NCI-H2196 (cell line): ENCODE measurements around the gene TMEM31.
"Not testable (repeated sequence)": the region's sequence is repeated elsewhere in the genome, so short reads cannot be mapped to it uniquely, and the experiment has no call there.

Experiments
- DNase-seq: peaks from one replicate; lab custom pipeline; 2025; ENCODE audit not compliant: unreplicated experiment; lab: John Stamatoyannopoulos, UW

Gene TMEM31

GRCh38 chrX:103722505-103722904, 11.8 kb downstream of the TMEM31 start:
- DNase-seq, result no peak

DNA sequence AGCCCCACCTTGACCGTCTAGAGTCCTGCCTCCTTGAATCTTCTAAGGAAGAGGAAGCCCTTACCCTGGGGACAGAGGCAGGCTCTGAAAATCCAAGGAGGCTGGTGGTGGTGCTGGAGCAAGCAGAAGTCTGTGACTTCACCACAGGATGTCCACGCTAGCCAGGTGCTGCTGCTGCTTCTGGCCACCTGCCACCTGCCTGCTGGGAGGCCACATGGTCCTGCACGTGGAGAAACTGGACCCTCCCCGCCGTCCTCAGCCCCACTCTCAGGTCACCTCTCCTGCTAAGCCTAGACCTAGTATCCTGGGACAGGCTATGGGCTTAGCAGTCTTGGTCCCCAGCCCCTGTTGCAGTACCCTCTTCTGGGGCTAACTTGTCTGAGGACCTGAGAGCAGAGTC, 15.8 kb downstream of the TMEM31 start:
- peak; percentile 15 for DNase-seq

- DNase-seq, result no peak
Measured at GRCh38 chrX:103727115-103727514, 16.4 kb downstream of the TMEM31 start.

DNA sequence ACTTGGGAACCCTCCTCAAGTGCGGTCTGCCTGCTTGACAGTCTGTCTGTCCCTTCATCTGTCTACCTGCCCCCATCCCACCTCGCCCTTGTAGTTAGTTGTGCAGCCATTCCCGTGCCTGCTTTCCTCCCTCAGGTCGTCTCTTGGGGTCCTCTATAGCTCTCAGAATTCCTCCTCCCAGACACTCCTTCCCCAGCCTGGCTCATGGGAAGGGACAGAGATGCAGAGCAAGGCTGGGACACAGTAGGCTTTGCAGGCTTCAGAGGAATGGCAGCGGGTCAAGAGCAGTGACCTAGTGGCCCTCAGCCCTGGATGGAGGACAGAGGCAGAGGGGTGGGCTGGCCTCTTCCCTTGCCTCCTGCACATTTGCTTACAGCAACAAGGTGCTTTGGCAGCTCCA, 18.3 kb downstream of the TMEM31 start:
- no peak for DNase-seq

DNA sequence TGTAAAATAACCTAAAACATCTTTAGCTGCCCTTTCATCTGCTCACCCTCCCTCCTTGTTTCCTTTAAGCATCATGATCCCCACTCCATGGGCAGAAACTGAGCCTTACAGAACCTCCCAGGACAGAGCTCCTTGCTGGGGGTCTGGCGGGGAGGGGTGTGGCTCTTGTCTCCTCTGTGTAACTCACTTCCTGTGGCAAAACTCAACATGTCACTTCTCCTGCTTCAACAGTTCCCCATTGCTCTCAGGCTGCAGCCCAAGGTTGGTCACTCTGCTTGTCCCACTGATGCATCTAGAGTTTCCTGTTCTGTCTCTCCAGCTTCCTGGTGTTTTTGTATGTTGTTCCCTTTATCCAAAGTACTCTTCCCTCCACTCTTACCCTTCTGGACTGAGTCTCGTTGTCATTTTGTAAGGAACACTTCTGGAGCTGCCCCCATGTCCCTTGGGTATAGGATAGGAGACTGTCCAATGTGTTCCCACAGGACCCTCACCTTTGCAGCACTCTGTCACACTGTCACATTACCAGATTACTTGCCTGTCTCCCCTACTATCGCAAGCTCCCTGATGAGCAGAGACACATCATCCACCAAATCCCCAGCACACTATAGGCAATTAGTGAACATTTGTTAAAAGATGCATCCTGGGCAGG, 19.6 kb downstream of the TMEM31 start:
- DNase-seq, result no peak

DNA sequence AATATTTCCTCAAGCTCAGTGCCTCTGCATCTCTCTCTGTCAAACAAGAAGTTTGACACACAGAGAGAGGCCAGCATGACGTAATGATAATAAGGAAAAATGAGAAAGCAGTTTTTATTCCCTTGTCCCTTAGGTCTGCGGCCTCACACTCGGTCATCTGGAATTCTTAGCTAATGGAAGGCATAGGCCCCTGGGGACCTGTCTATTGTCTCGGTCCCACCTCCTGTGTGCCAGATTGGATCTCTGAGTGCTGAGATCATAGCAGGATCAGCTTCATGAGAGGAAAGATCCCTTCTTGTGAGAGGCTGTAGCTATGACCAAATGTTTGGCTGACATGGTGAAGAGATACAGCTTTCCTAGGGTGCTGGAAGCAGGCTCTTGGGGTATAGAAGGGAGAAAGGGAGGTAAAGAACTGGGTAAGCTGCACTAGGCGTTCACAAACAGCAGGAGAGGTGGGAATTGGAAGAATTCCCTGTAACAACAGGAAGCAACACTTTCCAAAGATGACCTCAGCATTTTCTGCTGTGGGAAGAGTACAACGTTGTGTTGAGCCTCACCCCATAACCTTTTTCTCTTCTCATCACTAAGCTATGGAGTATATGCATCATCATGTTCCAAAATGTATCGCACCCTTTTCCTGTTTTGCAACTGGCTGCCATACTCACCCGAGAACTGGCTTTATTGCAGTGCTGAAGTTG, 20.2 kb downstream of the TMEM31 start:
- no peak for DNase-seq

- DNase-seq, result no peak
Measured at GRCh38 chrX:103733017-103733416, 22.3 kb downstream of the TMEM31 start.

DNA sequence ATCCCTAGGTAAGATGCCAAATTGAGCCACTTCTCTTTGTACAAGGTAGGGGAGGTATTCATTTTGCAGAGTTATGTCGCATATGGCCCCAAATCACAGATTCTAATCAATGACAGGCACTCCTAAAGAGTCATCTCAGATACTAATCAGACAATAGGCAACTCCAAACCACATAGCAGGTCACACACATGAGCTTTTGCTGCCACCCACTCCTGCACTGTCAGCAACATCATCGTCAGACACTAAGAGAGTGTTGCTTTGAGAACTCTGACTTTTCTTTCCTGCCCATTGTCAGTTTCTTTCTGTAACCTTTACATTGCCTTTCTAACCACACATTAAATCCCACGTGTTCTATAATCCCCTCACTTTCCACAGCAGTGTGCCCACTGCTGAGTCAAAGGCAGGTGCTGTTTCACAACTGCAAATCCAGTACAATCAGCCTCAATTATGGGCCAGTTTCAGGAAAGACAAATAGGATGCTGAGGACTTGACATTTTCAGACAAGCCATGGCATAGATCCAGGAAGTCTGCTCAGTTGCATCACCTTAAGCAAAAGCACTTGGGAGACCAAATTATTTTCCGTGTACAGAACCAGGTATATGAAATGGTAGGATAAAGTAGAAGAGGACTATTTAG, 23.5 kb downstream of the TMEM31 start:
- DNase-seq, result no peak

DNA sequence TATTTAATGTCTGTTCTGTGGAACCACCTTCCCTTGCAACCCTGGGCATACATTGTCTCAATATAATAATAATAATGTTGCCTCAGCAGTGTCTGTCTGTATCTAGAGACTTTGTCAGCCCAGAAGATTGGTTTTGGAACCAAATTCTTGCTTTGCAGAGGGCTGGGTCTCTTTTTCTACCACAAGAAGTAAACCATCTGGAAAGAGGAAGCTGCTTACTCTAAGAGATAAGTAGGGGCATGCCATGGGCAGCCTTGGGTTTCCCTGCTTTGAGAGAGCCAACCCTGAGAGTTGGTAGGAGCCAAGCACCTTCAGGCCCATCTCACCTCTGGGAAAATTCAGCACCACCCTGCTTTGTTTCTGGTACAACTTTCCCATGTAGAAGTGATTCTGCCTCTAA, 27.0 kb downstream of the TMEM31 start:
- DNase-seq, result no peak

DNA sequence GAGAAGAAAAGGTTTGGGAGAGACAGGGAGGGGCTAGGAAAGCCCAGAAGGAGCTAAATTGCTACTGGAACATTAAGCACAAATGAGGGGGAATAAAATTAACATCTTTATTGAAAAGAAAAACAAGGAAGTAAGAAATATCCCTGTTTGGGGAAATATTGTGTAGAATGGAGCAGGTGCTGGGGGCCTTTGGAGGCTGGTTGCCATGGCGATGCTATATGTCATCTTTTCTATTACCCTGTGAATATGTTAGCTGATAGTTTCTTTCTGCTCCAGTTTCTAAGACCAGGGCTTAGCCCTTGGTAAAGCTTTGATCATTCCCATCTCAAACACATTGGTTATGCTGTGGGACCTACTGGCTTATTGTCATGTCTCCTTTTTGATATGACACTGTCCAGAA, 28.7 kb downstream of the TMEM31 start:
- DNase-seq, result no peak

DNA sequence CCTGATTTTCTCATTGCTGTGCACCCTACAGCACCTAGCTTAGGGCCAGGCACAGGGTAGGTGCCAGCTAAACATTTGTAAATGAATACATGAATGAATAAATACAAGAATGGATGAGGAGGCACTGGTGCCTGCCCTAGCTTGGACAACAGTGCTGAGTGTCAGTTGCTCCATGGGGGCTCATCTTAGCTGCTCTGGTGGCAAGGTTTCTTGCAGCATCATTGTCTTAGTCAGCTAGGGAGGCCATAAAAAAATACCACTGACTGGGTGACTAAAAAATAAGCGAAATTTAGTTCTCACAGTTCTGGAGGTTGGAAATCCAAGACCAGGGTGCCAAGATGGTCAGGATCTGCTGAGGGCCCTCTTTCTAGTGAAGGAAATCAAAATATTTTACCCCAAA, 31.2 kb downstream of the TMEM31 start:
- no peak for DNase-seq

DNA sequence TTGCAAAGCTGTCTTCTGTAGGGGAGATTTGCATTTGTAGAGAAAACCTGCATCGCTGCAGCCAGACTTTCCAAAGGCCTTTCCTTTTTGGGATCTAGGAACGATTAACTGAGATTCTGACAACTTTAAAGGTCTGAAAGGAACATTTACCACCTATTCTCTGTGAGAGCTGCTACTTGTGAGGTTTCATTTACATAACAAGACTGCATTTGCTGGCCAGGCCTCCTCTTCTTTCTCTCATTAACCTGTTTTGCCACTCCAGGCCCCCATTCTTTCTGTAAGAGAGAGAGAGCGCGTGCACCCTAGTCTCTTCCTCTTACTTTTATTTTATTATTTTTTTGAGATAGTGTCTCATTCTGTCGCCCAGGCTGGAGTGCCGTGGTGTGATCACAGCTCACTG, 31.6 kb downstream of the TMEM31 start:
- DNase-seq, result no peak

DNA sequence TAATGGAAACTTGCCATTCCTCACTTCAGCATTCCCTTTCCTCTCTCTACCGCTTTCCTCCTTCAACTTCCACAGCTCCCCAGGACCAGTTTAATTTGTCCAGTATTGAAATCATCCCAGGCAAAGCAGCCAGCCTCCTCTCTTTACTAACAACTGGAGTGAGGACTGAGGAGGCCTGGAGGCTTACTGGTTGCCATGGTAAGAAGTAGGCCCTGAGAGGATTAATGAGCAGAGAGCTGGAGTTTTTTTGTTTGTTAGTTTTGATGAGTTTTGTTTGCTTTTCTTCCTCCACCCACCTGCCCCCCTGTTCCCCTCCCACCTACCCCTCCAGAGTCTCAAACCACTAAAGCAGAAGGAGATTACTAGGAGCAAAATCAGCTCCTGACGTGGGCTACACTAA, 36.5 kb downstream of the TMEM31 start:
- DNase-seq, result no peak

- no peak for DNase-seq
Measured at GRCh38 chrX:103754401-103754800, 43.7 kb downstream of the TMEM31 start.

GRCh38 chrX:103756736-103757135, 46.0 kb downstream of the TMEM31 start:
- DNase-seq, result no peak

GRCh38 chrX:103758555-103758954, 47.8 kb downstream of the TMEM31 start:
- no peak for DNase-seq

DNA sequence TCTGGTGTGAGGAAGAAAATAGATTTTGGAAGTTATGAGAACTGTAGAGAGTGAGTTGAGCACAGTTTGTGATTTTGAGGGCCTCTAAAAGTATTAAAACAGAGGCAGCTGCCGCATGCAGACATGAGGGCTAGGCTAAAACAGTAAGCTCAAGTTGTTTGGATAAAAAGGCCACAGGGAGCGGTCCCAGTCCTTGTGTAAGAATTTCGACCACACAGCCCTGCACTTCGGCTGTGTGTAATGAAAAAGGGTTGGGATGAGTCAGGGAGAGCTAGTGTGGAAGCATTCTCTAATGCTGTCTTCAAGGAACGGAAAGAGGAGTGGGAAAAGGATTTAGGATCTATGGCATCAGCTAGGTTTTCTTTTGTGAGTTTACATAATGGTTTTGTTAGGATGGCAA, 52.8 kb downstream of the TMEM31 start:
- not testable (repeated sequence) for DNase-seq
